ENCODE measurements around the gene DPF1. TPM values are rescaled to one million over a fixed set of nuclear protein-coding genes. Genes with fewer than 3 reads are reported as not detected.

Gene DPF1
- total RNA-seq, 3 donors from 2014 or later (not counting 1 experiment from before 2014, with no cell fraction given): not detected

- Histone ChIP-seq H3K36me3 (ENCODE audit: control insufficient read depth, insufficient read depth, low read length) (peaks cover 34% of the 10 kb centered on the region), H3K4me3 (ENCODE audit: low read length) (no peak overlapping the region), H3K27me3 (ENCODE audit: control insufficient read depth, insufficient read depth, low read length) (no peaks in the 10 kb centered on the region), H3K27ac (ENCODE audit: low read length) (no peak overlapping the region), H3K4me1 (ENCODE audit: control insufficient read depth, insufficient read depth, low read length) (no peaks in the 10 kb centered on the region), H3K9me3 (ENCODE audit: control insufficient read depth, insufficient read depth, low read length) (peaks cover 12% of the 10 kb centered on the region)
- H3K36me3 Mint-ChIP-seq: peaks cover 7% of the 10 kb centered on the region
- intact Hi-C loops (cut with micrococcal nuclease): no loop called here
- DNase-seq (no peak), ATAC-seq (no peak)
- no peaks in the 10 kb centered on the region for H3K4me1 Mint-ChIP-seq
- no peaks in the 10 kb centered on the region for H3K27me3 Mint-ChIP-seq (ENCODE audit: low read depth in 2 of 2)
- no peaks in the 10 kb centered on the region for H3K9me3 Mint-ChIP-seq
- no peak overlapping the region for H3K27ac Mint-ChIP-seq
- 97% methylated on average over 22 of the region's 23 CpGs for WGBS (ENCODE audit: insufficient coverage)
- H3K4me3 Mint-ChIP-seq: no peak overlapping the region
- TF ChIP-seq CTCF (IDR thresholded peaks at IDR 0.05): no peak
Measured at GRCh38 chr19:38163419-38164290, 60.4 kb downstream of the DPF1 start.

- TF ChIP-seq CTCF (IDR thresholded peaks at IDR 0.05): no peak
- H3K27me3 Mint-ChIP-seq (ENCODE audit: low read depth in 2 of 2): no peaks in the 10 kb centered on the region
Measured at GRCh38 chr19:38162632-38163031, 61.4 kb downstream of the DPF1 start.

GRCh38 chr19:38162094-38162493 is 61.9 kb downstream of the DPF1 start:
- 96% methylated on average over 5 of the region's 5 CpGs for WGBS (ENCODE audit: insufficient coverage)
- Mint-ChIP-seq H3K4me3 (no peak overlapping the region), H3K27ac (no peak overlapping the region), H3K4me1 (peaks cover 0 to 7% of the 10 kb centered on the region in 2 donors), H3K9me3 (no peaks in the 10 kb centered on the region), H3K27me3 (ENCODE audit: low read depth in 2 of 2) (no peaks in the 10 kb centered on the region), H3K36me3 (peaks cover 7% of the 10 kb centered on the region)
- Histone ChIP-seq H3K27me3 (ENCODE audit: control insufficient read depth, insufficient read depth, low read length) (no peaks in the 10 kb centered on the region), H3K27ac (ENCODE audit: low read length) (no peak overlapping the region), H3K4me3 (ENCODE audit: low read length) (no peak overlapping the region), H3K4me1 (ENCODE audit: control insufficient read depth, insufficient read depth, low read length) (no peaks in the 10 kb centered on the region), H3K36me3 (ENCODE audit: control insufficient read depth, insufficient read depth, low read length) (peaks cover 31% of the 10 kb centered on the region), H3K9me3 (ENCODE audit: control insufficient read depth, insufficient read depth, low read length) (peaks cover 12% of the 10 kb centered on the region)
- no peak for TF ChIP-seq CTCF (IDR thresholded peaks at IDR 0.05)
- intact Hi-C loops (cut with micrococcal nuclease): no loop called here
- ATAC-seq (no peak), DNase-seq (no peak)

More at GRCh38 chr19:38162632-38163031, 61.4 kb downstream of the DPF1 start:
- Mint-ChIP-seq H3K27ac (no peak overlapping the region), H3K36me3 (peaks cover 7% of the 10 kb centered on the region), H3K4me3 (no peak overlapping the region), H3K4me1 (peaks cover 0 to 7% of the 10 kb centered on the region in 2 donors), H3K9me3 (no peaks in the 10 kb centered on the region)
- ATAC-seq (no peak), DNase-seq (no peak)
- Histone ChIP-seq H3K36me3 (ENCODE audit: control insufficient read depth, insufficient read depth, low read length) (peaks cover 32% of the 10 kb centered on the region), H3K27me3 (ENCODE audit: control insufficient read depth, insufficient read depth, low read length) (no peaks in the 10 kb centered on the region), H3K4me3 (ENCODE audit: low read length) (no peak overlapping the region), H3K27ac (ENCODE audit: low read length) (no peak overlapping the region), H3K4me1 (ENCODE audit: control insufficient read depth, insufficient read depth, low read length) (no peaks in the 10 kb centered on the region), H3K9me3 (ENCODE audit: control insufficient read depth, insufficient read depth, low read length) (peaks cover 12% of the 10 kb centered on the region)
- WGBS (ENCODE audit: insufficient coverage): 96% methylated on average over 7 of the region's 7 CpGs
- intact Hi-C loops (cut with micrococcal nuclease): no loop called here

Other genes with a start within 250 kb of the DPF1 start
- 1 to 10 TPM in 2 of 3 donors, not detected in 1; 1.1 to 1.6 TPM for gene PPP1R14A, start 32.2 kb upstream of the DPF1 start, total RNA-seq
- 10 to 100 TPM in 1 of 3 donors, 1 to 10 TPM in 2; 2.7 to 13.7 (median 6.9) TPM for gene SPINT2, start 40.4 kb upstream of the DPF1 start, total RNA-seq
- 1 to 10 TPM in 2 of 3 donors, not detected in 1; 1.5 to 4.0 TPM for gene C19orf33, start 80.0 kb upstream of the DPF1 start, total RNA-seq
- 10 to 100 TPM; 23.2 to 28.4 (median 24.1) TPM for gene YIF1B, start 91.7 kb upstream of the DPF1 start, total RNA-seq
- 1 to 10 TPM; 2.1 to 6.2 (median 2.5) TPM for gene KCNK6, start 95.6 kb upstream of the DPF1 start, total RNA-seq
- 10 to 100 TPM; 16.6 to 29.2 (median 25.6) TPM for gene CATSPERG, start 111.6 kb upstream of the DPF1 start, total RNA-seq
- 100 to 1,000 TPM; 109 to 115 (median 109) TPM for gene PSMD8, start 150.3 kb upstream of the DPF1 start, total RNA-seq
- not detected for gene GGN, start 163.8 kb upstream of the DPF1 start, total RNA-seq
- gene SPRED3, start 164.5 kb upstream of the DPF1 start, total RNA-seq: 1 to 10 TPM; 1.1 to 4.2 (median 1.3) TPM
- gene FAM98C, start 178.9 kb upstream of the DPF1 start, total RNA-seq: 10 to 100 TPM; 36.9 to 42.1 (median 41.6) TPM
- 1 to 10 TPM; 2.3 to 9.3 (median 5.7) TPM for gene RASGRP4, start 202.0 kb upstream of the DPF1 start, total RNA-seq
- gene RYR1, start 209.5 kb upstream of the DPF1 start, total RNA-seq: 1 to 10 TPM in 1 of 3 donors, under 1 TPM in 2; 0.05 to 1.0 (median 0.65) TPM